HL-60 (cell line): ENCODE data around the gene RIN3.

Experiments
- DNase-seq, 2 experiments: peaks; one replicate each; pipeline ENCODE4 v3.0.0-alpha.2; 2010 to 2020; ENCODE audit warnings: low read depth in 1 of 2, low spot score in 1 of 2
- H3K27ac ChIP-seq: fragments of 250-450 bp; sonication (Bioruptor Pico); replicated peaks from 2 replicates; pipeline ENCODE4 v1.5.1; 2020; ENCODE audit warnings: mild to moderate bottlenecking, moderate library complexity
- H3K27me3 ChIP-seq: fragments of 250-450 bp; sonication (Bioruptor Pico); 2 replicates; pipeline ENCODE4 v1.5.1; 2021; ENCODE audit warnings: mild to moderate bottlenecking, moderate library complexity; ENCODE audit not compliant: insufficient read depth, poor library complexity, severe bottlenecking
- H3K4me3 ChIP-seq: replicated peaks from 2 replicates; pipeline ENCODE4 v1.5.1; 2011; ENCODE audit warnings: mild to moderate bottlenecking, control low read depth, low read length; ENCODE audit not compliant: insufficient read depth
- GABPA ChIP-seq: IDR thresholded peaks from 2 replicates; pipeline ENCODE4 v1.6.1; 2012; ENCODE audit warnings: low read depth
- POLR2AphosphoS5 ChIP-seq: IDR thresholded peaks from 2 replicates; pipeline ENCODE4 v1.6.1; 2012; ENCODE audit warnings: low read depth
- REST ChIP-seq: IDR thresholded peaks from 2 replicates; pipeline ENCODE4 v1.6.1; 2012; ENCODE audit warnings: low read depth; ENCODE audit not compliant: insufficient replicate concordance
- SPI1 ChIP-seq: IDR thresholded peaks from 2 replicates; pipeline ENCODE4 v1.6.1; 2012; ENCODE audit warnings: low read depth, mild to moderate bottlenecking, borderline replicate concordance
- TF ChIP-seq, protein P1 (sequence below): IDR thresholded peaks from one replicate; pipeline ENCODE4 v1.5.1; 2011; ENCODE audit warnings: low read length, control low read depth, inconsistent platforms; ENCODE audit not compliant: insufficient read depth

The RIN3 gene

GRCh38 chr14:92659765-92660561, 146.4 kb downstream of the RIN3 start:
- Histone ChIP-seq H3K27me3 (no peaks in the 10 kb centered on the region), H3K4me3 (no peak overlapping the region), H3K27ac (peak overlapping the region; percentile 85)
- peak in 1 of 2 experiments; percentile 98 for DNase-seq
- peak; percentile 91; the same call in 1 of the 2 replicates for TF ChIP-seq SPI1
- peak; percentile 91 for TF ChIP-seq POLR2AphosphoS5
- no peak for TF ChIP-seq REST

- Histone ChIP-seq H3K27ac (peak overlapping the region; percentile 85), H3K4me3 (no peak overlapping the region), H3K27me3 (no peaks in the 10 kb centered on the region)
- no peak for DNase-seq
- TF ChIP-seq GABPA (no peak), REST (no peak), POLR2AphosphoS5 (no peak), SPI1 (no peak)
- TF ChIP-seq, protein P1, sequence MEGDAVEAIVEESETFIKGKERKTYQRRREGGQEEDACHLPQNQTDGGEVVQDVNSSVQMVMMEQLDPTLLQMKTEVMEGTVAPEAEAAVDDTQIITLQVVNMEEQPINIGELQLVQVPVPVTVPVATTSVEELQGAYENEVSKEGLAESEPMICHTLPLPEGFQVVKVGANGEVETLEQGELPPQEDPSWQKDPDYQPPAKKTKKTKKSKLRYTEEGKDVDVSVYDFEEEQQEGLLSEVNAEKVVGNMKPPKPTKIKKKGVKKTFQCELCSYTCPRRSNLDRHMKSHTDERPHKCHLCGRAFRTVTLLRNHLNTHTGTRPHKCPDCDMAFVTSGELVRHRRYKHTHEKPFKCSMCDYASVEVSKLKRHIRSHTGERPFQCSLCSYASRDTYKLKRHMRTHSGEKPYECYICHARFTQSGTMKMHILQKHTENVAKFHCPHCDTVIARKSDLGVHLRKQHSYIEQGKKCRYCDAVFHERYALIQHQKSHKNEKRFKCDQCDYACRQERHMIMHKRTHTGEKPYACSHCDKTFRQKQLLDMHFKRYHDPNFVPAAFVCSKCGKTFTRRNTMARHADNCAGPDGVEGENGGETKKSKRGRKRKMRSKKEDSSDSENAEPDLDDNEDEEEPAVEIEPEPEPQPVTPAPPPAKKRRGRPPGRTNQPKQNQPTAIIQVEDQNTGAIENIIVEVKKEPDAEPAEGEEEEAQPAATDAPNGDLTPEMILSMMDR = no peak
These were observed 147.0 kb downstream of the RIN3 start for GRCh38 chr14:92660571-92660970.

GRCh38 chr14:92663049-92663448, 149.5 kb downstream of the RIN3 start:
- Histone ChIP-seq H3K27ac (no peak overlapping the region), H3K27me3 (no peaks in the 10 kb centered on the region), H3K4me3 (no peak overlapping the region)
- no peak for DNase-seq
- TF ChIP-seq REST (no peak), POLR2AphosphoS5 (no peak), SPI1 (no peak), GABPA (no peak)
- TF ChIP-seq, protein P1 = no peak
